ENCODE data around the gene AEBP1.
A peak's percentile ranks its signal among the peaks of the same experiment; 100 is the strongest.

AEBP1 gene

GRCh38 chr7:44085546-44085945 is 18.6 kb upstream of the AEBP1 start:
- no peak for DNase-seq (ENCODE audit: low read depth)

GRCh38 chr7:44086627-44087026 is 17.5 kb upstream of the AEBP1 start:
- no peak for DNase-seq (ENCODE audit: low read depth)

GRCh38 chr7:44087911-44088838 is 16.0 kb upstream of the AEBP1 start:
- peak; percentile 99 for DNase-seq (ENCODE audit: low read depth)

GRCh38 chr7:44093102-44093641 is 11.0 kb upstream of the AEBP1 start:
- no peak for DNase-seq (ENCODE audit: low read depth)

GRCh38 chr7:44094365-44094764 is 9.8 kb upstream of the AEBP1 start:
- DNase-seq (ENCODE audit: low read depth): no peak

GRCh38 chr7:44094883-44095592 is 9.1 kb upstream of the AEBP1 start:
- DNase-seq (ENCODE audit: low read depth): no peak

GRCh38 chr7:44095781-44096180 is 8.4 kb upstream of the AEBP1 start:
- no peak for DNase-seq (ENCODE audit: low read depth)

GRCh38 chr7:44096326-44096881 is 7.7 kb upstream of the AEBP1 start:
- no peak for DNase-seq (ENCODE audit: low read depth)

- DNase-seq (ENCODE audit: low read depth): no peak
Observed at GRCh38 chr7:44097064-44097932, 6.8 kb upstream of the AEBP1 start.

- no peak for DNase-seq (ENCODE audit: low read depth)
Observed at GRCh38 chr7:44098092-44099068, 5.8 kb upstream of the AEBP1 start.

GRCh38 chr7:44099669-44100068 is 4.5 kb upstream of the AEBP1 start:
- no peak for DNase-seq (ENCODE audit: low read depth)

GRCh38 chr7:44100458-44101302 is 3.5 kb upstream of the AEBP1 start:
- peak; percentile 87 for DNase-seq (ENCODE audit: low read depth)

- DNase-seq (ENCODE audit: low read depth): no peak
Observed at GRCh38 chr7:44101303-44101965, 2.7 kb upstream of the AEBP1 start.

- peak; percentile 95 for DNase-seq (ENCODE audit: low read depth)
Observed at GRCh38 chr7:44101966-44102845, 1.9 kb upstream of the AEBP1 start.

GRCh38 chr7:44102846-44103565 is 1.1 kb upstream of the AEBP1 start:
- no peak for DNase-seq (ENCODE audit: low read depth)

GRCh38 chr7:44103566-44103922 is 601 bp upstream of the AEBP1 start:
- DNase-seq (ENCODE audit: low read depth): no peak
